NB4 (cell line): ENCODE measurements around the gene TMEM121.

ENCODE experiments used
- CTCF ChIP-seq: IDR thresholded peaks from one replicate; pipeline ENCODE4 v1.5.1; 2012; ENCODE audit warnings: low read depth, low read length
- POLR2A ChIP-seq: IDR thresholded peaks from 2 replicates; pipeline ENCODE4 v1.6.1; 2011; ENCODE audit warnings: mild to moderate bottlenecking; ENCODE audit not compliant: insufficient read length; ENCODE audit errors: extremely low read depth

DNA sequence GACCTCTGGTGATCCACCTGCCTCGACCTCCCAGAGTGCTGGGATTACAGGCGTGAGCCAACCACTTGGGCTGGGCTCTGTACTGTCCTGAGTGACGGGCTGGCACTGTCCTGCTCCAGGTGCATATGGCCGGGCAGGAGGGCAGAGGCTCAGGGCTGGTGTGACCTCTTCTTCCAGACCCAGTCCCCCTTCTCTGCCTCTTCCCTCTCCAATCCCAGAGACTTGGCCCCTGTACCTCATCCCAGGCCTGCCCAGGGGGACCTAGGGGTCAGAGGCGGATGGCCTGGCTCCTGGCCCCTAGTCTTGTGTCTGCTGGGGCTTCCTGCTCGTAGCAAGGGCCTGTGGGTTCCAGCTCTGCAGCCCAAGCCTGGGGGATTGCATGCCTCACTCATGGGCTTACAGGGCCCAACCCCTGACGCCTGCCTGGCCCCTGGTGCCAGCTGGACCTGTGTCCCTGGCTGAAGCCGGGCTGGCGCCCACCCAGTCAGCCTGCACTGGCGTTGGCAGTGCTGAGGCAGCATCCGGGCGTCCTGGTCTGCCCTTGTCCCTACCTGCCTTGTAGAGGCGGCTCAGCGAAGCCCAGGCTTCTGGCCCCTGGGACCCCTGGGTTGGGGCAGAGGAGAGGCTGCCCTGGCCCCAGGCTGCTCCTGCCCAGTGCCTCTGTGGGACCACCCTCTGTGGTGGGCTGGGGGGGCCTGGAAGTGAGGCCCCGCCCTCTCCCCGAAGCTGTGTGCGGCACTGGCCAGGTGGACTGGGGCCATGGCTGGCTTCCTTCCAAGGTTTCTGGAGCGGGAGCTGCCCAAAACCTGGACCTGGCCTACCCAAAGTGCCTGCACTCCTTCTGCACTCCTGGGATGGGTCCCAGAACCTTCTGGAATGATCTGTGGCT lies 31.0 kb upstream of the TMEM121 start:
- TF ChIP-seq CTCF (no peak), POLR2A (no peak)
